DOHH2 (cell line): ENCODE measurements around the gene RNF222.

ENCODE experiments used
- H3F3A ChIP-seq: fragments of 200-600 bp; sonication (generic), shearing (Covaris generic); 2 replicates; pipeline ENCODE4 v1.6.0; 2016; ENCODE audit warnings: antibody characterized with exemption, mild to moderate bottlenecking; ENCODE audit not compliant: control insufficient read depth, insufficient read depth
- H3K27ac ChIP-seq: fragments of 200-600 bp; sonication (generic); 2 replicates; pipeline ENCODE4 v1.5.1; 2014; ENCODE audit warnings: low read depth, mild to moderate bottlenecking, low read length, moderate library complexity
- H3K27me3 ChIP-seq: fragments of 200-600 bp; sonication (generic); 2 replicates; pipeline ENCODE4 v1.6.1; 2014; ENCODE audit warnings: mild to moderate bottlenecking, low read length, mixed read lengths; ENCODE audit not compliant: control insufficient read depth
- H3K36me3 ChIP-seq: fragments of 200-600 bp; sonication (generic); 2 replicates; pipeline ENCODE4 v1.6.1; 2014; ENCODE audit warnings: mild to moderate bottlenecking, low read length, moderate library complexity, mixed read lengths; ENCODE audit not compliant: control insufficient read depth
- H3K4me1 ChIP-seq: fragments of 200-600 bp; sonication (generic); 2 replicates; pipeline ENCODE4 v1.6.1; 2014; ENCODE audit warnings: mild to moderate bottlenecking, low read length, mixed read lengths; ENCODE audit not compliant: control insufficient read depth
- H3K4me2 ChIP-seq: fragments of 200-600 bp; sonication (generic); 2 replicates; pipeline ENCODE4 v1.6.0; 2014; ENCODE audit warnings: mild to moderate bottlenecking, low read length, moderate library complexity
- H3K4me3 ChIP-seq: fragments of 200-600 bp; sonication (generic); 2 replicates; pipeline ENCODE4 v1.5.1; 2014; ENCODE audit warnings: mild to moderate bottlenecking, low read length, mixed read lengths
- H3K79me2 ChIP-seq: fragments of 200-600 bp; sonication (generic); 2 replicates; pipeline ENCODE4 v1.6.1; 2014; ENCODE audit warnings: mild to moderate bottlenecking, low read length, mixed read lengths; ENCODE audit not compliant: control insufficient read depth
- H3K9me2 ChIP-seq: fragments of 200-600 bp; sonication (generic); replicated peaks from 2 replicates; pipeline ENCODE4 v1.6.1; 2014; ENCODE audit warnings: mild to moderate bottlenecking, low read length, mixed read lengths; ENCODE audit not compliant: control insufficient read depth
- H3K9me3 ChIP-seq: fragments of 200-600 bp; sonication (generic); 2 replicates; pipeline ENCODE4 v1.6.1; 2014; ENCODE audit warnings: antibody characterized with exemption, low read length, mixed read lengths; ENCODE audit not compliant: control insufficient read depth, insufficient read depth
- H4K20me1 ChIP-seq: fragments of 200-600 bp; sonication (generic); 2 replicates; pipeline ENCODE4 v1.6.0; 2014; ENCODE audit warnings: low read depth, mild to moderate bottlenecking, antibody characterized with exemption, low read length, moderate library complexity; ENCODE audit not compliant: control insufficient read depth, insufficient read depth
- CTCF ChIP-seq: fragments of 200-600 bp; sonication (generic); IDR thresholded peaks from one replicate; pipeline ENCODE4 v1.5.1; 2014; ENCODE audit warnings: antibody characterized with exemption, mild to moderate bottlenecking, low read depth, low read length; ENCODE audit not compliant: poor library complexity, severe bottlenecking
- EZH2phosphoT487 ChIP-seq: fragments of 200-600 bp; sonication (generic); IDR thresholded peaks from 2 replicates; pipeline ENCODE4 v1.6.1; 2017; ENCODE audit warnings: borderline replicate concordance, mild to moderate bottlenecking, antibody characterized with exemption, low read length, moderate library complexity, mixed read lengths

RNF222 gene

GRCh38 chr17:8419305-8419704, 21.7 kb upstream of the RNF222 start:
- no peaks in the 10 kb centered on the region for H4K20me1 ChIP-seq
- no peaks in the 10 kb centered on the region for H3K9me3 ChIP-seq
- no peaks in the 10 kb centered on the region for H3K4me1 ChIP-seq
- no peak overlapping the region for H3K27ac ChIP-seq
- TF ChIP-seq EZH2phosphoT487: no peak
- no peak for TF ChIP-seq CTCF
- H3K79me2 ChIP-seq: no peaks in the 10 kb centered on the region
- H3K4me3 ChIP-seq: no peak overlapping the region
- no peaks in the 10 kb centered on the region for H3K36me3 ChIP-seq
- H3K4me2 ChIP-seq: no peak overlapping the region
- H3K9me2 ChIP-seq: no peaks in the 10 kb centered on the region
- H3K27me3 ChIP-seq: peaks cover 49% of the 10 kb centered on the region
- H3F3A ChIP-seq: no peaks in the 10 kb centered on the region

- H3K79me2 ChIP-seq: no peaks in the 10 kb centered on the region
- no peak overlapping the region for H3K4me3 ChIP-seq
- H3K27me3 ChIP-seq: peaks cover 49% of the 10 kb centered on the region
- TF ChIP-seq EZH2phosphoT487: no peak
- TF ChIP-seq CTCF: no peak
- H3K27ac ChIP-seq: no peak overlapping the region
- H3F3A ChIP-seq: no peaks in the 10 kb centered on the region
- H4K20me1 ChIP-seq: no peaks in the 10 kb centered on the region
- no peaks in the 10 kb centered on the region for H3K9me2 ChIP-seq
- H3K4me1 ChIP-seq: no peaks in the 10 kb centered on the region
- H3K4me2 ChIP-seq: no peak overlapping the region
- no peaks in the 10 kb centered on the region for H3K9me3 ChIP-seq
- H3K36me3 ChIP-seq: no peaks in the 10 kb centered on the region
Observed at GRCh38 chr17:8418471-8418870, 20.8 kb upstream of the RNF222 start.

DNA sequence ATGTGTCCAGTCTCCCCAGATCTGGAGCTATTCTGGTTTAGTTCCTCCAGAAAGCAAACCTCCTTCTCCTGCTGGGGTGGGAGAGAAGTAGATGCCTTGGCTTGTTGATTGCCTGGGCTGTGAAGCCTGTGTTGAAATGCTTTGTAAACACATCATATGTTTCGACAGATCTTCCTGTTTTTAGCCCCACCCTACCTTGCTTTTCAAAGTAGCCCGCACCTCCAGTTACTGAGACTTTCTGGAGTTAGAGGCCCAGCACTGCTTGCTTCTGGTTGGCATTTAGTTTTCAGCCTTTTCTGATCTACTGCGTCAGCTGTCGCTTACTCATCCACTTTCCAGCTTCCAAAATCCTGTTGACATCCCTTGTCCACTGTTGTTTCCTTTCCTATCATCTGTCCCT, 20.2 kb upstream of the RNF222 start:
- Histone ChIP-seq H4K20me1 (no peaks in the 10 kb centered on the region), H3K27ac (no peak overlapping the region), H3K4me1 (no peaks in the 10 kb centered on the region), H3K27me3 (peaks cover 49% of the 10 kb centered on the region), H3K79me2 (no peaks in the 10 kb centered on the region), H3F3A (no peaks in the 10 kb centered on the region), H3K9me2 (no peaks in the 10 kb centered on the region), H3K9me3 (no peaks in the 10 kb centered on the region), H3K4me2 (no peak overlapping the region), H3K4me3 (no peak overlapping the region), H3K36me3 (no peaks in the 10 kb centered on the region)
- TF ChIP-seq CTCF (no peak), EZH2phosphoT487 (no peak)

GRCh38 chr17:8413938-8414337, 16.3 kb upstream of the RNF222 start:
- Histone ChIP-seq H4K20me1 (no peaks in the 10 kb centered on the region), H3K9me2 (no peaks in the 10 kb centered on the region), H3K27me3 (peaks cover 24% of the 10 kb centered on the region), H3F3A (no peaks in the 10 kb centered on the region), H3K27ac (no peak overlapping the region), H3K4me1 (peaks cover 4% of the 10 kb centered on the region), H3K9me3 (no peaks in the 10 kb centered on the region), H3K4me3 (no peak overlapping the region), H3K79me2 (no peaks in the 10 kb centered on the region), H3K4me2 (no peak overlapping the region), H3K36me3 (no peaks in the 10 kb centered on the region)
- TF ChIP-seq EZH2phosphoT487 (no peak), CTCF (no peak)
